ENCODE results near the gene PDE1C.

Gene PDE1C

GRCh38 chr7:31957090-31957720 lies 113.0 kb downstream of the PDE1C start:
- no peaks in the 10 kb centered on the region for H3K9me3 Mint-ChIP-seq
- H3K4me1 Mint-ChIP-seq: no peaks in the 10 kb centered on the region
- H3K27me3 Mint-ChIP-seq (ENCODE audit: low read depth, poor library complexity): peaks cover 10% of the 10 kb centered on the region
- H3K36me3 Mint-ChIP-seq (ENCODE audit: low read depth): no peaks in the 10 kb centered on the region
- H3K4me3 Mint-ChIP-seq: no peak overlapping the region
- H3K27ac Mint-ChIP-seq: no peak overlapping the region
- no peak for DNase-seq
- no peak for TF ChIP-seq CTCF (IDR thresholded peaks at IDR 0.05)

GRCh38 chr7:31955641-31956040 lies 114.6 kb downstream of the PDE1C start:
- TF ChIP-seq CTCF (IDR thresholded peaks at IDR 0.05): no peak
- H3K4me3 Mint-ChIP-seq: no peak overlapping the region
- no peaks in the 10 kb centered on the region for H3K36me3 Mint-ChIP-seq (ENCODE audit: low read depth)
- peaks cover 15% of the 10 kb centered on the region for H3K27me3 Mint-ChIP-seq (ENCODE audit: low read depth, poor library complexity)
- H3K27ac Mint-ChIP-seq: no peak overlapping the region
- no peaks in the 10 kb centered on the region for H3K4me1 Mint-ChIP-seq
- no peaks in the 10 kb centered on the region for H3K9me3 Mint-ChIP-seq
- no peak for DNase-seq

GRCh38 chr7:31955021-31955420 lies 115.2 kb downstream of the PDE1C start:
- Mint-ChIP-seq H3K4me1 (no peaks in the 10 kb centered on the region), H3K36me3 (ENCODE audit: low read depth) (no peaks in the 10 kb centered on the region), H3K9me3 (no peaks in the 10 kb centered on the region), H3K27me3 (ENCODE audit: low read depth, poor library complexity) (peaks cover 15% of the 10 kb centered on the region), H3K4me3 (no peak overlapping the region), H3K27ac (no peak overlapping the region)
- no peak for TF ChIP-seq CTCF (IDR thresholded peaks at IDR 0.05)
- DNase-seq: no peak

- H3K4me3 Mint-ChIP-seq: no peak overlapping the region
- no peaks in the 10 kb centered on the region for H3K9me3 Mint-ChIP-seq
- H3K4me1 Mint-ChIP-seq: no peaks in the 10 kb centered on the region
- no peak for DNase-seq
- TF ChIP-seq CTCF (IDR thresholded peaks at IDR 0.05): no peak
- no peaks in the 10 kb centered on the region for H3K36me3 Mint-ChIP-seq (ENCODE audit: low read depth)
- H3K27me3 Mint-ChIP-seq (ENCODE audit: low read depth, poor library complexity): peaks cover 14% of the 10 kb centered on the region
- no peak overlapping the region for H3K27ac Mint-ChIP-seq
Observed at GRCh38 chr7:31954500-31954899, 115.7 kb downstream of the PDE1C start.

- Mint-ChIP-seq H3K4me1 (no peaks in the 10 kb centered on the region), H3K27ac (no peak overlapping the region), H3K4me3 (no peak overlapping the region), H3K36me3 (ENCODE audit: low read depth) (no peaks in the 10 kb centered on the region), H3K27me3 (ENCODE audit: low read depth, poor library complexity) (peaks cover 10% of the 10 kb centered on the region), H3K9me3 (no peaks in the 10 kb centered on the region)
- DNase-seq: no peak
- TF ChIP-seq CTCF (IDR thresholded peaks at IDR 0.05): no peak
Observed at GRCh38 chr7:31953432-31953831, 116.8 kb downstream of the PDE1C start.

- Mint-ChIP-seq H3K4me1 (no peaks in the 10 kb centered on the region), H3K4me3 (no peak overlapping the region), H3K27me3 (ENCODE audit: low read depth, poor library complexity) (peaks cover 8% of the 10 kb centered on the region), H3K36me3 (ENCODE audit: low read depth) (no peaks in the 10 kb centered on the region), H3K9me3 (peaks cover 18% of the 10 kb centered on the region), H3K27ac (no peak overlapping the region)
- TF ChIP-seq CTCF (IDR thresholded peaks at IDR 0.05): no peak
- no peak for DNase-seq
Observed at GRCh38 chr7:31950091-31950755, 120.0 kb downstream of the PDE1C start.
